ENCODE data around the gene AK1. TPM values are rescaled to one million over a fixed set of nuclear protein-coding genes. Genes with fewer than 3 reads are reported as not detected.

The AK1 gene
- polyA plus RNA-seq, 1 of the 3 experiments (the other 2 are of a cell fraction), result 125 TPM

GRCh38 chr9:127858041-127858512 is 19.4 kb downstream of the AK1 start (continued):
- TF ChIP-seq MEF2A (IDR thresholded peaks at IDR 0.05; ENCODE audit: borderline replicate concordance, low read depth) (no peak), RCOR1 (IDR thresholded peaks at IDR 0.05; ENCODE audit: low read length) (peak; percentile 87; the same call in 1 of the 2 replicates), RXRA (IDR thresholded peaks at IDR 0.05; ENCODE audit: borderline replicate concordance, low read depth) (no peak), GABPA (IDR thresholded peaks at IDR 0.05; ENCODE audit: low read depth) (no peak)

- Histone ChIP-seq H2AFZ (ENCODE audit: low read depth) (no peak overlapping the region), H3K4me3 (ENCODE audit: low read depth in 2 of 2, low read length in 1 of 2) (no peak overlapping the region), H3K79me2 (ENCODE audit: insufficient read depth) (peaks cover 21% of the 10 kb centered on the region), H3K9ac (no peak overlapping the region), H3K9me3 (no peaks in the 10 kb centered on the region), H4K20me1 (ENCODE audit: insufficient read depth) (no peaks in the 10 kb centered on the region), H3K4me1 (ENCODE audit: control insufficient read depth in 1 of 2, insufficient read depth in 2 of 2, low read depth in 1 of 2, low read length in 1 of 2) (peaks cover 6 to 35% of the 10 kb centered on the region in 2 experiments; a peak in 2 of 4 replicates), H3K27ac (ENCODE audit: low read depth in 2 of 2, low read length in 1 of 2) (no peak overlapping the region), H3K9me2 (no peaks in the 10 kb centered on the region), H3K27me3 (ENCODE audit: insufficient read depth) (no peaks in the 10 kb centered on the region), H3F3A (replicated peaks; ENCODE audit: insufficient read depth) (no peaks in the 10 kb centered on the region), H3K36me3 (replicated peaks in 1 of 2; ENCODE audit: control insufficient read depth in 1 of 2, insufficient read depth in 2 of 2, low read length in 1 of 2) (peaks cover 0 to 2% of the 10 kb centered on the region in 2 experiments), H3K4me2 (no peak overlapping the region)
- 66% methylated on average over 4 of the region's 4 CpGs for WGBS (ENCODE audit: low lambda C conversion rate)
- no peak for DNase-seq
- POLR2A ChIA-PET, result no interaction called here
- CTCF ChIA-PET, result interaction anchor here (0.6 to 10.9 kb wide), 4 partner anchors 14 to 122 kb away, joined by 3 to 116 read pairs (median 3); partner anchors contain the start of gene TOR2A
- TF ChIP-seq RCOR1 (IDR thresholded peaks at IDR 0.05; ENCODE audit: low read length) (no peak), SMC3 (IDR thresholded peaks at IDR 0.05; ENCODE audit: low read depth, low read length) (no peak), JUND (IDR thresholded peaks at IDR 0.05) (no peak), ELF1 (IDR thresholded peaks at IDR 0.05) (no peak), EP300 (IDR thresholded peaks at IDR 0.05; ENCODE audit: borderline replicate concordance in 1 of 2, low read depth in 1 of 2, low read length in 1 of 2) (no peak), NFIC (IDR thresholded peaks at IDR 0.05; ENCODE audit: borderline replicate concordance) (no peak), GABPA (IDR thresholded peaks at IDR 0.05; ENCODE audit: low read depth) (no peak), POLR2AphosphoS5 (IDR thresholded peaks at IDR 0.05; ENCODE audit: low read depth, low read length) (no peak)
- TF ChIP-seq, protein P1, sequence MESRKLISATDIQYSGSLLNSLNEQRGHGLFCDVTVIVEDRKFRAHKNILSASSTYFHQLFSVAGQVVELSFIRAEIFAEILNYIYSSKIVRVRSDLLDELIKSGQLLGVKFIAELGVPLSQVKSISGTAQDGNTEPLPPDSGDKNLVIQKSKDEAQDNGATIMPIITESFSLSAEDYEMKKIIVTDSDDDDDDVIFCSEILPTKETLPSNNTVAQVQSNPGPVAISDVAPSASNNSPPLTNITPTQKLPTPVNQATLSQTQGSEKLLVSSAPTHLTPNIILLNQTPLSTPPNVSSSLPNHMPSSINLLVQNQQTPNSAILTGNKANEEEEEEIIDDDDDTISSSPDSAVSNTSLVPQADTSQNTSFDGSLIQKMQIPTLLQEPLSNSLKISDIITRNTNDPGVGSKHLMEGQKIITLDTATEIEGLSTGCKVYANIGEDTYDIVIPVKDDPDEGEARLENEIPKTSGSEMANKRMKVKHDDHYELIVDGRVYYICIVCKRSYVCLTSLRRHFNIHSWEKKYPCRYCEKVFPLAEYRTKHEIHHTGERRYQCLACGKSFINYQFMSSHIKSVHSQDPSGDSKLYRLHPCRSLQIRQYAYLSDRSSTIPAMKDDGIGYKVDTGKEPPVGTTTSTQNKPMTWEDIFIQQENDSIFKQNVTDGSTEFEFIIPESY (IDR thresholded peaks at IDR 0.05; ENCODE audit: borderline replicate concordance, low read depth), result no peak
- TF ChIP-seq, protein P2, sequence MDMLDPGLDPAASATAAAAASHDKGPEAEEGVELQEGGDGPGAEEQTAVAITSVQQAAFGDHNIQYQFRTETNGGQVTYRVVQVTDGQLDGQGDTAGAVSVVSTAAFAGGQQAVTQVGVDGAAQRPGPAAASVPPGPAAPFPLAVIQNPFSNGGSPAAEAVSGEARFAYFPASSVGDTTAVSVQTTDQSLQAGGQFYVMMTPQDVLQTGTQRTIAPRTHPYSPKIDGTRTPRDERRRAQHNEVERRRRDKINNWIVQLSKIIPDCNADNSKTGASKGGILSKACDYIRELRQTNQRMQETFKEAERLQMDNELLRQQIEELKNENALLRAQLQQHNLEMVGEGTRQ (IDR thresholded peaks at IDR 0.05; ENCODE audit: borderline replicate concordance, low read depth, low read length), result no peak
These were observed 20.2 kb downstream of the AK1 start for GRCh38 chr9:127857278-127857677.

- Histone ChIP-seq H3K4me2 (no peak overlapping the region), H3K9me3 (no peaks in the 10 kb centered on the region), H3K36me3 (replicated peaks in 1 of 2; ENCODE audit: control insufficient read depth in 1 of 2, insufficient read depth in 2 of 2, low read length in 1 of 2) (peaks cover 0 to 3% of the 10 kb centered on the region in 2 experiments), H3K27ac (ENCODE audit: low read depth in 2 of 2, low read length in 1 of 2) (no peak overlapping the region), H3K27me3 (ENCODE audit: insufficient read depth) (no peaks in the 10 kb centered on the region), H3F3A (replicated peaks; ENCODE audit: insufficient read depth) (no peaks in the 10 kb centered on the region), H3K4me1 (ENCODE audit: control insufficient read depth in 1 of 2, insufficient read depth in 2 of 2, low read depth in 1 of 2, low read length in 1 of 2) (peaks cover 6 to 33% of the 10 kb centered on the region in 2 experiments; a peak in 2 of 4 replicates), H2AFZ (ENCODE audit: low read depth) (no peak overlapping the region), H3K9ac (no peak overlapping the region), H3K79me2 (ENCODE audit: insufficient read depth) (peaks cover 26% of the 10 kb centered on the region), H3K4me3 (ENCODE audit: low read depth in 2 of 2, low read length in 1 of 2) (no peak overlapping the region), H3K9me2 (no peaks in the 10 kb centered on the region), H4K20me1 (ENCODE audit: insufficient read depth) (no peaks in the 10 kb centered on the region)
- POLR2A ChIA-PET, result no interaction called here
- WGBS (ENCODE audit: low lambda C conversion rate), result 80% methylated on average over 2 of the region's 8 CpGs
- TF ChIP-seq GATA2 (CRISPR knock-in tag; IDR thresholded peaks at IDR 0.05), result no peak
- no peak for TF ChIP-seq SMC3 (IDR thresholded peaks at IDR 0.05; ENCODE audit: low read depth, low read length)
- no peak for TF ChIP-seq CTCF (IDR thresholded peaks at IDR 0.05)
- TF ChIP-seq, protein P3, sequence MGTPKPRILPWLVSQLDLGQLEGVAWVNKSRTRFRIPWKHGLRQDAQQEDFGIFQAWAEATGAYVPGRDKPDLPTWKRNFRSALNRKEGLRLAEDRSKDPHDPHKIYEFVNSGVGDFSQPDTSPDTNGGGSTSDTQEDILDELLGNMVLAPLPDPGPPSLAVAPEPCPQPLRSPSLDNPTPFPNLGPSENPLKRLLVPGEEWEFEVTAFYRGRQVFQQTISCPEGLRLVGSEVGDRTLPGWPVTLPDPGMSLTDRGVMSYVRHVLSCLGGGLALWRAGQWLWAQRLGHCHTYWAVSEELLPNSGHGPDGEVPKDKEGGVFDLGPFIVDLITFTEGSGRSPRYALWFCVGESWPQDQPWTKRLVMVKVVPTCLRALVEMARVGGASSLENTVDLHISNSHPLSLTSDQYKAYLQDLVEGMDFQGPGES (IDR thresholded peaks at IDR 0.05; ENCODE audit: low read depth, low read length), result no peak
- no peak for DNase-seq
- CTCF ChIA-PET, result interaction anchor here (0.8 to 10.9 kb wide), 4 partner anchors 14 to 122 kb away, joined by 3 to 116 read pairs (median 4); partner anchors contain the start of gene TOR2A
These were observed 20.8 kb downstream of the AK1 start for GRCh38 chr9:127856729-127857116.
